Vagina (tissue), 2 donors: ENCODE data around the gene CCDC40.

Experiments used
- CTCF ChIP-seq, 3 experiments: fragments of 450-650 bp in 2 of 3; fragments of 200-600 bp in 1 of 3; sonication (generic) in 1 of 3; IDR thresholded peaks; one replicate each; pipeline ENCODE4 v1.5.1; 2017 to 2019; ENCODE audit warnings: antibody characterized with exemption in 3 of 3, mild to moderate bottlenecking in 2 of 3, moderate library complexity in 2 of 3
- POLR2A ChIP-seq, 2 donors: fragments of 450-650 bp; IDR thresholded peaks; one replicate each; pipeline ENCODE4 v1.6.1; 2017; ENCODE audit warnings: antibody characterized with exemption in 2 of 2, mild to moderate bottlenecking in 2 of 2, moderate library complexity in 2 of 2
- POLR2AphosphoS5 ChIP-seq, 2 donors: sonication (generic); formaldehyde crosslinking; IDR thresholded peaks; one replicate each; pipeline ENCODE4 v1.9.0; 2017; ENCODE audit warnings: antibody characterized with exemption in 2 of 2, mild to moderate bottlenecking in 2 of 2, low read depth in 1 of 2; ENCODE audit not compliant: insufficient read depth in 1 of 2

- TF ChIP-seq CTCF (IDR thresholded peaks at IDR 0.05) (no peak), POLR2AphosphoS5 (IDR thresholded peaks at IDR 0.05; ENCODE audit: insufficient read depth in 1 of 2, low read depth in 1 of 2) (no peak), POLR2A (IDR thresholded peaks at IDR 0.05) (no peak)
These were observed 97.2 kb downstream of the CCDC40 start for GRCh38 chr17:80133626-80133970.
